ENCODE data around the gene PNMA8B.
"Not testable (repeated sequence)": the region's sequence is repeated elsewhere in the genome, so short reads cannot be mapped to it uniquely, and the experiment has no call there.

The PNMA8B gene

DNA sequence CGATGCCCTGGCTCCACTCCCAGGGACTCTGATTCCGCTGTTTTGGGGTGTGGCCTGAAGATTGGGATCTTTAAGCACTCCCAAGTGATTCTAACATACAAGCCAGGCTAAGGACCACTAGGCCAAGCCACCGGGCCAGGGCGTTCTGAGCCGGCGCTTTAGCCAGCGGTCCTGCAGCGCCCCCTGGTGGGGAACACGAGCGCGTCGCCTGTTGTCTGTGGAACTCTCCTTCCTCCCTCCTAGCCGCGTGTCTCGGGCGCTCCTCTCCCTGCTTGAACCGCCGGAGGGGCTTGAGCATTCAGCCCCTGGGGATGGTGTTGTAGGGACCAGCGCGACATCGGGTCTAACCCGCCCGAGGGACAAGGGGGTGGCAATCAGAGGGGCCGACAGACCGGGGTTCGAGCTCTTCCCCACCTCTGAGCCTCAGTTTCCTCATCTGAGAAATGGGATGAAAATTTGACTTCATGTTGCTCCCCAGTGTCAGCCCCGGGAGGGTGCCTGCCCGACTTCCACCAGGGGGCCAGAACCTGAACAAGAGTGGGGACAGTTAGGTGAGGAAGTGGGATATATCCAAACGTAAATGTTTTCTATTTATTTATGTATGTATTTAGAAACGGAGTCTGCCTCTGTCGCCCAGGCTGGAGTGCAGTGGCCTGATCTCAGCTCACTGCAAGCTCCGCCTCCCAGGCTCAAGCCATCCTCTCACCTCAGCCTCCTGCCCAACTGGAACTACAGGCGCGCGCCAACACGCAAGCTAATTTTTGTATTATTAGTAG lies 18.0 kb upstream of the PNMA8B start:
- no peak for FAIRE-seq

DNA sequence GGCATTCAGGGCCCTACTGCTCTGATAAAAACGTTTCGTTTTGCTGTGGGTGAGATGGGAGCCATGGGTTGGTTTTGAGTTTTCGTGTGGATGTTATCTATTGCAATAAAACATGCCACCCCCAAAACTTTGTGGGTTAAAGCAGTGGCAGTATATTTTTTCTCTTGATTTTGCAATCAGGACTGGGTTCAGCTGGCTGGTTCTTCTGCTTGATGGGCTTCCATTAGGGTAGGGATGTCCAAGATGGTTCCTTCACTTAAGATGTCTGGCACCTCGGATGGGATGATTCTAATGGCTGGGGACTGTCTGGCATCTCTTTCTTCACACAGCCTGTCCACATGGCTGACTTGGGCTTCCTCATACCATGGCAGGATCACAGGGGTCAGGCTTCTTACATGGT lies 15.6 kb upstream of the PNMA8B start:
- no peak for FAIRE-seq

DNA sequence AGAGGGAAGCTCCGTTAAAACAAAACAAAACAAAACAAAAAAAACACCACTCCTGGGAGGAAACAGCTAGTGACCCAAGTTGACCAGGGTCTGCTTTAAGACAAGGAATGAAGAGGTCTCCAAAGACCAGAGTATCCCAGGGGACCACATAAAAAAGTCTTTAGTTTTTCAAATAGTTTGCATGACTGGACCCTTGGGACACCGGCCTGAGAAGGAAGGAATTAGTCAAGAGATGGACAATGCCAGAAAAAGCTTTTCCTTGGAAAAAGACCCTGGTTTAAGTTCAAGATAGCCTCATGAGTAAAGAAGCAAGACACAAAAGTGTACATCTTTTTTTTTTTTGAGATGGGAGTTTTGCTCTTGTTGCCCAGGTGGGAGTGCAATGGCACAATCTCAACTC lies 12.5 kb upstream of the PNMA8B start:
- FAIRE-seq, result no peak

GRCh38 chr19:46503848-46504453 lies 8.3 kb upstream of the PNMA8B start:
- FAIRE-seq, result no peak

DNA sequence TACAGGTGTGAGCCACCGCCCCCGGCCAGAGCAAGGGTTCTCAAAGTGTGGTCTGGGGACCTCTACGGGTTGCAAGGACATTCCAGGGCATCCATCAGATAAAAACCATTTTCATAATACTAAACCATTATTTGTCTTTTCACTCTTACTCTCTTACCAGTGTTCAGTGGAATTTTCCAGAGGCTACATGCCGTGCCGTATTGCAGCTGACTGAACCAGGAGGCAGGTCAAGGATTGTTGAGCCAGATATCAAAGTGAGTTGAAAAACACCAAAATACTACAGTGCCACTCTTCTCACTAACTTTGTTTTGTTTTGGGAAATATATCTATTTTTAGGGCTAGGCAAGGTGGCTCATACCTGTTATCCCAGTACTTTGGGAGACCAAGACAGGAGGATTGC lies 7.2 kb upstream of the PNMA8B start:
- no peak for FAIRE-seq

GRCh38 chr19:46499692-46500091 lies 4.0 kb upstream of the PNMA8B start:
- FAIRE-seq, result no peak

DNA sequence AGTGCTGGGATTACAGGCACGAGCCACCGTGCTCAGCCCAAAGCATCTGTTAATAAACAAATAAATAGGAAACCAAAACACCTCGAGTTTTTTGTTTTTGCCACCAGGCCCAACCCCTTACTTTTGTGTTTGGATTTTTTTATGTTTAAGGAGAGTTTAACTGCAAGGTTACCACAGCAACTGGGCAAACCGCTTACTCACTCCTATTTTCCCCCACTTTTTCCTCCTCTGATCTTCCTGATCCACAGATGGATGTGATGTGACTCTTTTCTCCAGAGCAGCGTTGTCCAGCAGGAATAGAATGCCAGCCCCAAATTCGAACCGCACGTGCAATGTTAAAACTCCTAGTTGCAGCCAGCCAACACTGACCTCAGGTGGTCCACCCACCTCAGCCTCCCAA lies 2.1 kb upstream of the PNMA8B start:
- FAIRE-seq, result no peak

DNA sequence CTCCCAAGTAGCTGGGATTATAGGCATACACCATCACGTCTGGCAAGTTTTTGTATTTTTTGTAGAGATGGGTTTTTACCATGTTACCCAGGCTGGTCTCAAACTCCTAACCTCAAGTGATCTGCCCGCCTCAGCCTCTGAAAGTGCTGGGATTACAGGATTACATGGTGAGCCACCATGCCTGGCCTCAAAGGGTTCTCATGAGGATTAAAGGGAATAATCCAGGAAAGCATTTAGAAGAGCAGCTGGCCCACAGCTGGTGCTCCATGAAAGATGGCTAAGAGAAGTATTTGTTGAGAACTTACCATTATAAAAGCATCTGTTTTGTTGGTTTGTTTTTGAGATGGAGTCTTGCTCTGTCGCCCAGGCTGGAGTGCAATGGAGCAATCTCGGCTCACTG lies 1.2 kb upstream of the PNMA8B start:
- FAIRE-seq, result not testable (repeated sequence)

DNA sequence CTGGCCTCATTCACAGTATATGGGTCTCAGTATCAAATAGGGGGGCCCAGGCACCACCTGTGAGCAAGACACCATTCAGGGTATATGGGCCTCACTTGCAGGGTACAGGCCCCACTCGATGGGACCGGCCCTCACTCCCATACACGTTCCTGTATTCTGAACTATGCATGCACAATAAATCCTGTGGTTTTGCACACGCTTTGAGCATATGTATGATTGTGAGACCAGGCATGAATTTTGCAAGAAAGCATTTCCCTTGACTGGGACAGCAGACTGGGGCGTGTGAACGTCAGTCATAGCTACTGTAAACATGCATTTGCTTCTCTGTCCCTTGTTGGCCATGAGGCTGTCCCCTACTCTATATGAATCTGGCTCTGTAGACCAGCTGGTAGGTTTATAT lies 637 bp upstream of the PNMA8B start:
- no peak for FAIRE-seq

DNA sequence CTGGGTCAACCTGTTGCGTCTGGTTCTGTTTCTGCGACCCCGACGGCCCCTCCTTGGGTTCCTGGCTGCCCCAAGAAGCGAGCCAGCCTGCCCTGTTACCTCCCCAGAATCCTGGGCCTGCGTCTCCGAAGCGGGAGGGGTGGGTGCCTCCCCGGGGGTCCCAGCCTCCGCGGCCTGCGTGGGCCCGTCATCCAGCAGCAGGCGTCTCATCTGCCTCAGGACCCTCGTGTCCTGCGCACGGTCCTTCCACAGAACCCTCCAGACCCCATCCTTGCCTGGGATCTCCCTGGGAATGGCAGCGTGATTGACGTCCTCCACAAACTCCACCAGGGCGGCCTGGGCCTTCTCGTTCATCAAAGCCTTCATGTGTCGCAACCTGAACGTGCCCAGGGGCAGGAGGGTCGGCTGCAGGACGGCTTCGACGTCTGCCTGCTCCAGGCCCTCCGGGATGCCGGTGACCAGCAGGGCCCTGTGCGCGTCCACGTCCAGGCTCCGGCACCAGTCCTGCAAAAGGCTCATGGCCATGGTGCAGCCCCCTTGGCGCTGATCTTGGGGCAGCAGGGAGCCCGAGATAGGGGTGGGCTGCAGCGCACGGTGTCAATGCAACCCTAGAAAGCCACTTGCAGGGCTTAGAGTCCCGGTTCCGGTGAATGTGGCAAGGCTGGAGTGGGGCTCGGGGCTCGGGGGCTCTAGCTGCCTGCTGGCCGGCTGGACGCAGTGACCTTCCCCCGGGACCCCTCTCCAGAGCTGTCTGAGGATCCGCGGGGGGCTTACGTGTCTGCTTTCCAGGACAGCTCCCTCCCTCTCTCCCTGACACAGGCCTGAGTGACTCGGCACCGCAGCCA lies 504 bp downstream of the PNMA8B start:
- no peak for FAIRE-seq

GRCh38 chr19:46494146-46494940 lies 1.3 kb downstream of the PNMA8B start:
- no peak for FAIRE-seq

DNA sequence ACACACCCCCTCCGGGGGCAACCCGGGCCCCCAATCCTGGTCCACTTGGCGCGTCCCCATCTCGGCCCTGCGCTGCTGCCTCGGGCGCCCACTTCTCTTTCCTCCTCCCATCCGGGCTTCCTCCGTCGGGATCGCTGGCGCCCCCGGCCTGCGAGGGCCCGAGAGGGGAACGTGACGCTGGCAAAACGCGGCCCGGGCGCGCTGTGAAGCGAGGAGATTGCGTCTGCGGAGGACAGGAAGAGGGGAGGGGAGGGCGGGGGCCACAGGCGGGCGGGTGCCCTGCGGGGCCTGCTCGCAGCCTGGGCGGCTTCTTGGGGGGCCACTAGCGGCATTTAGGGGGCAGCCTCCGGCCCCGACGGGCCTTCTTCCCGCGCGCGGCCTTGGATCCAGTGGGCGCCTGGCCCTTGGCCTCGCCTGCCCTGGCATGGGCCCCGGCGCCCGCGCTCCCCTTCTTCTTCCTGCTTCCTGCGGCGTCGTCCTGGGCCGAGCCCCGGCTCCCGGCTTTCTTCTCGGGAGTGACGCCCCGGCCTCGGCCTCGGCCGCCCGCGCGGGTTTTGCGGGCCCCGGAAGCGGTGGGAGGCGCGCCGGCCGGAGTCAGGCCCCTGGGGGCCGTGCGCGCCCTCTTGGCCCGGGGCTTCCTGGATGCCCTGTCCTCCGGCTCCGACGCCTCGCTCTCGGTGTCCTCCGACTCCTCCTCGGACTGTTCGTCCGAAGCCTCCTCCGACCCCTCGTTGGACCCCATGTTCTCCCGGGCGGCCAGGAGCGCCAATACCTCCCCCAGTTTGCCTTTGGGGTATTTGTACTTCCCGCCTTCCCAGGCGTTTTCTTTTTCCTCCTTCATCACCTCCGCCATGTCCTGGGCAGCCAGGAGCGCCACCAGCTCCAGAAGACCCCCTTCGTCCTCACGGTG lies 2.2 kb downstream of the PNMA8B start:
- no peak for FAIRE-seq

DNA sequence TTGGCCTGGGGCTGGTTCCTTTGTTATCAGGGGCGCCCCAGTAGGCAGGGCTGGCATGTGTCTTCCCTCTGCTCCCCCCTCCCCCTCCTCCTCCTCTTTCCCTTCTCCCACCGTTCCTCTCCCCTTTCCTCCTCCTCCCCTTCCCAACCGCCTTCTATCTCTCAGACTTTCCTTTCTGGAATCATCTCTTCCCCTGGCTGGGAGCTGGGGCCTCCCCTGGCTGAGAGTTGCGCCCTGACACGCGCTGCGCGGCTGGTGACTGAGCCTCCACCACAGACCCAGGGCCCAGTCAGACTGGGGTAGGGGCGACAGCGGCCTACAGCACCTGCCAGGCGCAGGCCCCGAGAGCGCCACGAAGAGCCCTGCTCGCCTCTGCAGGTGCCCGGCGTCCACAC lies 2.8 kb downstream of the PNMA8B start:
- no peak for FAIRE-seq

DNA sequence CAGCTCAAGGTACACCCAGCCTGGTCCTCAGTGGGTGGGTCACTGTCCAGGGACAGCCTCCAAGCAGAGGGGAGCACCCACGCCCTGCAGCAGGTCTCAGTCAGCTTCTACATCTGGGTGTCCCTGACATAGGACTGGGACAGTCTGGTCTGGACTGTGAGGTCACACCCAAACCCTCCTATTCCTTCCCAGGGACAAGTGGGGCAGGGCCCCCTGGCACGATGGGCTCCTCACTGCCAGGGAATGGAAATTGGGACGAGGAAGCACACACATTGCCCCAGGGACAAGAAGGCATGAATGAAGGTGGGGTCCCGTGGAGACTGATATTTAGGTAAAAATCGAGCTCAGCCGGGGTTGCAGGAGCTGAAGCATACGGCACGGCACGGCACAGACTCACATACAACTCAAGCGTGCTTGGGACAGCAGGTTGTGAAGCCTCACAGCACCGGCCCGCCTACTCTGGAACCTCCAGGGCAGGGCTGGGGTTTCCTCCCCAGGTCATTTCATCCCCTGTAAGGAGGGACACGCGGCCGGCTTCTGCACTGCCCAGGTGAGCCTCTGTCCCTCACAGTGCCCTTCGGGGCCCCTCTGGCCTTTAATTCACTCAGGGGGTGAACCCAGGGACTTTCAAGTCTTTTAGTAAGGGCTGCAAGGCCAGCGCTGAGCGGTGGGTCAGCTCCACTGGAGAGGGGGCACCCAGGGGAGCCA lies 3.5 kb downstream of the PNMA8B start:
- FAIRE-seq, result no peak

GRCh38 chr19:46490774-46491173 lies 4.9 kb downstream of the PNMA8B start:
- FAIRE-seq, result no peak

DNA sequence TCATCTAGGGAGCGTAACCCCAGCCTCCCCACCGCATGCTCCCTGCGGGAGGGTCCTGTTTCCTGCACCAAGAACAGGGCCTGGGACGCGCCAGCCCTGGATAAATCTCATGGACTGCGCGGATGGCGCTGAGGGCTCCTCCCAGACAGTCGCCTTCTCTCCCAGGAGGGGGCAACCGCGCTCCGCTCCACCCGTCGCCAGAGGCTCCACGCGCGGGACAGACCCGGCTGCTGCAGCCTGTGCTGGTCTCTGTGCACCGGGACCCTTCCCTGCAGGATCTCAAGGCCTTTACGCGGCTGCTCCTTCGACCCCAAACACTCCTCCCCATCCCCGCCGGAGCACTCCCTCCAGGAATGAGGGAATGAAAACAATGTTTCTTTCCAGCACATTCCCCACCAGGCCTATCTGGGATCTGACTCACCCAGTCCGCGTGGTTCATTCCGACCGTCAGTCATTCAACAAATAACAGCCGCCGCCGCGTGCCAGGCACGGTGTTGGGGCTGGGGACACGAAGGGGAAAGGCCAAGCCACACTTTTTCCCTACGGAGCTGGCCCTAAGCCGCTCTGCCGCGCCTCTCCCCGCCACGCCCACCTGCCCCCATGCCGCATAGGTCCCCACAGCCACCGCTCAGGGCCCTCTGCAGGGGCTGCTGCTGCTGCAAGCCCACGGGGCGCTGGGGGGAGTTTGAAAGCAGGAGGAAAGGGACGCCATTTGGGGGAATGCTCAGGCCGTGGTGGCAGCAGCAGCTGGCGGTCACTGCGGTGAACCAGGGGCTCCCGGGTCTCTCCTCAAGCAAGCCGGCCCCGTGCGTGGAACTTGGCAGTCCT lies 6.0 kb downstream of the PNMA8B start:
- FAIRE-seq, result no peak

DNA sequence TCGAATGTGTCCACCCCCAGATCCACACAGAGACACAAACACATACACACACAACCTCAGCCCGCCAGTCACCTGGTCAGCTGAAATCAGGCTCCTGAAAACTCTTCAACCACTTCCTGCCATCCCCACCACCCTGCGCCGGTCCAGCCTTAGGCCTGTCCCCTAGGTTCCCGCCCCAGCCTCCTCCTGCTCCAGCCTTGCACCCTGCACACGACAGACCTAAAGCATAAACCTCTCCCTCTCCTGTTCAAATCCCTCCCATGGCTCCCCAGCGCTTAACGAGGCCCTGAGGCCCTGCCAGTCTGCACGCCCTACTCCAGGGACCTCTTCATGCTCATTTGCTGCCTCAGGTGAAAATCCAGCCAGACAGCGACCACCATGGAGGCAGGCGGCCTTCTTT lies 7.1 kb downstream of the PNMA8B start:
- FAIRE-seq, result no peak

DNA sequence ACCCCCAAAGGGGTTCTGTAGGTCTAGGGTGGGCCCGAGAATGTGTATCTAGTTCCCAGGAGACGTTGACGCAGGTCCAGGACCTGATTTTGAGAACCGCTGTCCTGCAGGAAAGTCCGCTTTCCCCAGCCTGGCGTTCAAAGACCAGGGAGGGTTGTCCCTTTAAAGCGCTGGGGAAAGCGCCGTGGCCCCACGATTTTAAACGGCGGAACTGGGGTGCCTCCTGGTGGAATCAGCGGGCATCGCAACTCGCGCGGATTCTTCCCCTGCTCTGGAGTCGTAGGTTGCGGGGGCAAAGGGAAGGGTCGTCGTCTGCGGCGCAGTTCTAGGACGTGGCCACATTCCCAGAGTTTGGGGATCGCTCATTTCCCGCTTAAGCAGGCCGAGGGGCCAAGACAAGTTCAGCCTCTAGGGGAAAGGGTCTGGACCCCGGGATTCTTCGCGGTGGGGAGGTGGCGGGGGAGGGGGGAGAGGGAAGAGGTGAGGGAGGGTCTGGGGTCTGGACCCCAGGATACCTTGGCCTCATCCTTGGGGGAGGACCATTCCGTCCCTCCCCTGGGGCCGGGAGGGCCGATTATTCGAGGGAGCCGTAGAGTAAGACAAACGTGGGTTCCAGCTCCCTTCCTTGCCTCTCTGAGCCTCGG lies 7.7 kb downstream of the PNMA8B start:
- peak; percentile 54 for FAIRE-seq

DNA sequence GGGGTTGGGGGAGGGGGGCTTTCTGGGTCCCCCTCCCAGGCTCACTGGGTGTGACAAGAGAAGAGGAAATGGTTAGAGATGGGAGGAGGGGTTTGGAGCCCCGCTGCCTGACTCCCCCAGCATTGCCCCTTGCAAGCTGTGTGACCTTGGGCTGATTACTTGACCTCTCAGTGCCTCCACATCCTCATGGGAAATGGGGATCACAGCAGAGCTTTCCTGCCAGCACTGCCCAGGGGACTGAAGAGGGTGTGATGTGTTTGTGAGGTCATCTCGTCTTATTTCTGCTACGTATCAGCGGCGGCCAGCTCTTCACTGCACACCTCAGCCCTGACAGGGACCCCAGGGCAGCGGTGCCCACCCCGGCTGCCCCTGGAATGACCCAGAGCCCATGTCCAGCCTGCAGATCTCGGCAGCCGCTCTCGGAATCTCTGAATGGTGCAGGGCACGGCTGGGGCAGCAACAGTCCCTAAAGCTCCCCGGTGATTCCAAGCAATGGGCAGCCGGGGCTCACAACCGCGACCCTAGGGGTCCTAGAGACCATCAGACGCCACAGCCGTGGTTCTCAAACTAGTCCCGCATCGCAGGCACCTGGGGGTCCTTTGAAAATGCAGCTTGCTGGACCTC lies 8.4 kb downstream of the PNMA8B start:
- no peak for FAIRE-seq
